IPS DF 6.9 (cell line): ENCODE data around the gene CCR7.

Experiments
- DNase-seq: peaks from one replicate; pipeline ENCODE4 v3.0.0-alpha.2; 2013; ENCODE audit warnings: low read depth, low spot score
- H3K27ac ChIP-seq: one replicate; pipeline ENCODE4 v1.5.1; 2013; ENCODE audit warnings: low read length, control low read depth
- H3K27me3 ChIP-seq: 2 replicates; pipeline ENCODE4 v1.6.1; 2013; ENCODE audit warnings: mild to moderate bottlenecking, low read length; ENCODE audit not compliant: control insufficient read depth, insufficient read depth
- H3K36me3 ChIP-seq: 2 replicates; pipeline ENCODE4 v1.6.1; 2013; ENCODE audit warnings: low read length; ENCODE audit not compliant: control insufficient read depth, insufficient read depth
- H3K4me1 ChIP-seq: 2 replicates; pipeline ENCODE4 v1.6.1; 2013; ENCODE audit warnings: low read length; ENCODE audit not compliant: control insufficient read depth, insufficient read depth
- H3K4me3 ChIP-seq: 2 replicates; pipeline ENCODE4 v1.5.1; 2013; ENCODE audit warnings: mild to moderate bottlenecking, low read length
- H3K9me3 ChIP-seq: 2 replicates; pipeline ENCODE4 v1.6.1; 2013; ENCODE audit warnings: low read length, inconsistent platforms; ENCODE audit not compliant: control insufficient read depth, insufficient read depth
- WGBS: extraction: QIAGEN DNeasy Blood & Tissue Kit; methylation state at CpG from one replicate; pipeline ENCODE4 v1.1.7; 2013; ENCODE audit warnings: mixed read lengths, missing lambda C conversion rate; ENCODE audit not compliant: insufficient read length, insufficient coverage; 5-methylcytosine and 5-hydroxymethylcytosine counted together

The CCR7 gene

DNA sequence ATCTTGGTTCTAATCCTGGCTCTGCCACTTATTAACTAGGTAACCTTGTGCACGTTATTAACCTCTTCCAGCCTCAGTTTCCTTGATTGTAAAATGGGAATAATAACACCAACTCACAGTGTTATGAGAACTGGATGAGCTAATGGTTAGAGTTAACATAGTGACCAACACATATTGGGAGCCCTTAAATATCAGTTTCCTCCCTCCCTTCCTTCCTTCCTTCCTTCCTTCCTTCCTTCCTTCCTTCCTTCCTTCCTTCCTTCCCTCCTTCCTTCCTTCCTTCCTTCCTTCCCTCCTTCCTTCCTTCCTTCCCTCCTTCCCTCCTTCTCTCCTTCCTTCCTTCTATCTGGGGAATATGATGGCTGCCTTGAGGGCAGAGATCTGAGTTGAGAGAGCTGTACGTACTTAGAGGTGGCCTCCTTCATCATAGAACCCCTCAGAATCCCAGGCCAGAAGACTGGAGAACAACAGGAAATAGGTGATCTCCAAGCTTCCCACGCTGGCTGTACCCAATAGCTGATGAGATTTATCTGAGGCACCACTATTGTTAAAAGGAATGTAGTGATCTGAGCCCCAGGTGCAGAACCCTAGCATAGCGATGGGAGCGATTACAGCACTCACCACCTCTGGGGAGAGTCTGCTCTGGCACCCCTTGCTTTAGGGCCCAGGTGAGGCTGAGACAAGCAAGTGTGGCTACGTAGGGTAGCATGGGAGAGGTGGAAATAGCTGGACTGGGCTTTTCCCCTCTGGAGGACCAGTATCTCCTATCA, 26.2 kb downstream of the CCR7 start:
- Histone ChIP-seq H3K4me3 (no peak overlapping the region), H3K4me1 (no peaks in the 10 kb centered on the region), H3K27me3 (no peaks in the 10 kb centered on the region), H3K9me3 (no peaks in the 10 kb centered on the region), H3K27ac (no peak overlapping the region), H3K36me3 (no peaks in the 10 kb centered on the region)
- WGBS, result no CpG with 5 or more reads among the region's 6 CpGs
- DNase-seq, result no peak

DNA sequence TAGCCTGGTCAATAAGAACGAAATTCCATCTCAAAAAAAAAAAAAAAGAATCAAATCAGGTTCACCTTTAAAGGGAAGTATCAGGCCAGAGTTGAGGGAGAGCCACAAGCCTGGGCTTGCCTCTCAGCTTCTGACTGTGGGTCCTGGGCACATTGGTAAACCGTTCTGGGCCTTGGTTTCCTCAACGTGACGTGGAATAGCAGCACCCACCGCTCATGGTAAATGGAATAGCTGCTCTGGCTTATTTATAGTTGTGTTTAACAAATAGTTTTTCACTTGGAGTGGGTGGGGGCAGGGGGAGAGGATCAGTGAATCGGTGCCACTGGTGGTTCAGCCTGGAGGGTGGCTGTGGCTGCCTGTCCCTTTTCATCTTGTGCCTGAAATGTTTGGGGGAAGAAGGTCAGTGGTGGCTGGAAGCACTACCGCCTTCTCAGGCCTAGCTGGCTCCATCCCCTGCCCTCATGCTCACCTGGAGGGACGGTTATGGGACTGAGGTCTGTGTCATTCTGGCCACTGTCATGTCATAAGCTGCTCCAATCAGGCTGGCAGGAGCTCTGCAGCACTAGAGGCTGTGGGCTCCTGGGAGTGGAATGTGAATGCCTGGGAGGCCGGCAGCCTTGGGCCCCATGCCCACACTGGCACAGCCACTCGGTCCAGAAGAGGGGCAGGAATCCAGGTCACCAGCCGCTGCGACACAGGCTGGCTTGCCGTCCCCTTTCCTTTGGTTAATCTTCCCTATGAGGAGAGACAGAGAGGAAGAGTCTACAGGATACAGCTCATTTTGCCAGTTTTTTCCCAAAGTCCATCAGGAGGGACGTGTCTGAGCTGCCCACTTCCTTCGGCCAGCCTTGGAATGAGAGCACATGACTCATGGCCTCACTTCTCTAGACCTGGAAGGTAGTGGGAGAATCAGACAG, 27.0 kb downstream of the CCR7 start:
- WGBS, result no CpG with 5 or more reads among the region's 15 CpGs
- DNase-seq, result no peak
- no peaks in the 10 kb centered on the region; the same call in 1 of the 2 replicates for H3K4me1 ChIP-seq
- H3K36me3 ChIP-seq, result no peaks in the 10 kb centered on the region
- no peak overlapping the region for H3K4me3 ChIP-seq
- H3K27me3 ChIP-seq, result no peaks in the 10 kb centered on the region
- no peaks in the 10 kb centered on the region for H3K9me3 ChIP-seq
- H3K27ac ChIP-seq, result no peak overlapping the region

DNA sequence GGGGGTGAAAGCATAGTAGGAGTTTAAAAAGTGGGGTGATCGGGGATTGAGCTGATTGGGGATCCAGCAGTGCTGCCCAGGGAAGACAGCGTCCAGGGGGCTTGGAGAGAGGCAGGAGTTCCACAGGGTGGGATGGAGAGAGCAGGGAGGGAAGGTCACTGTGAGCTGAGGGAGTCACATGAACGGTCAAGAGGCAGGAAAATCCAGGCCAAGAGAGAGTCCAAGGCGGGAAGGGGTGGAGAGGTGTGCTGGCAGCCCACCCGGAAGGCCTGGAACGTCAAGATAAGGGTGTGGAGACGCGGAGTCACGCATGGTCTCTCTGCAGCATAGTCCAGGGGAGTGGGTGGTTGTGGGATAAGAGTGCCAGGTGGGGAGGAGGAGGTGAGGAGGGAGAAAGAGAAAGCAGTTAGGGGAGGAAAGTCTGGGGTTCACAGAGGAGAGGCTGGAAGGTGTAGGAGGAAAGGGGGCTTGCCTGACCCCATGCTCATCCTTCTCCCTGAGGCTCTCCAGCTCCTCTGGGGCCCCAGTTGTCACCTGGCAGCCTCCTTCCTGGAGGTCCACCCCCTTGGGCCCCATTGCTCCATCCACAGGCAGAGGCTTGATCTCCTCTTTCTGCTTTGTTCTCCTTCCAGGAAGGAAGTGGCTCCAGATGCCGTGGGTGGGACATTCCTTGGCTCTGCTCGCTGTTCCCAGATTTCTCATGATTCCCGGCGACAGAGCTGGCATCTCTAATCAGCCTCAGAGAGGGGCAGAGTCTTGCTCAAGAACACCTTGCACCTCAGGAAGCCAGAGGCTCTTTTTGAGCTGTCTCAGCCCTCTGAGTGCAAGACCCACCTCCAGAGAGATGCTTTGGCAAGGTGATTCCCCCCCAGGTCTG, 28.7 kb downstream of the CCR7 start:
- no peak for DNase-seq
- H3K36me3 ChIP-seq, result no peaks in the 10 kb centered on the region
- no peak overlapping the region for H3K4me3 ChIP-seq
- no CpG with 5 or more reads among the region's 13 CpGs for WGBS
- no peaks in the 10 kb centered on the region; the same call in 1 of the 2 replicates for H3K4me1 ChIP-seq
- H3K9me3 ChIP-seq, result no peaks in the 10 kb centered on the region
- no peak overlapping the region for H3K27ac ChIP-seq
- no peaks in the 10 kb centered on the region for H3K27me3 ChIP-seq

DNA sequence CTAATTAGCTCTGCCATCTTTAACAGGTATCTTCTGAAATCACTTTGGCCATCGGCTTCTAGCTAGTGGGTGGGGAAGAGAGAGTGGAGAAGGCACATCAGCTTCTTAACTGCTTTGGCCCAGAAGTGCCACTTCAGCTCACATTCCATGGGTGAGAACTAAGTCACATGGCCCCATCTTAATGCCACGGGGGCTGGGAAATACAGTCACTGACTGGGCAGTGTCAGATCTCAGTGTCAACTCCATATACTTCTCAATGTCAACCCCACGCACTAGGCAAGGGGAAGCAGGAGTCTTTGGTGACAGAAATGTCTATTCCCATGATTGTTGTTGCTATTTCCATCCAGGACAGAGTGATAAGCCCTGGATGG, 29.4 kb downstream of the CCR7 start:
- no peak for DNase-seq
- Histone ChIP-seq H3K27me3 (no peaks in the 10 kb centered on the region), H3K4me1 (no peaks in the 10 kb centered on the region; the same call in 1 of the 2 replicates), H3K9me3 (no peaks in the 10 kb centered on the region), H3K4me3 (no peak overlapping the region), H3K27ac (no peak overlapping the region), H3K36me3 (no peaks in the 10 kb centered on the region)
- no CpG with 5 or more reads among the region's 3 CpGs for WGBS

DNA sequence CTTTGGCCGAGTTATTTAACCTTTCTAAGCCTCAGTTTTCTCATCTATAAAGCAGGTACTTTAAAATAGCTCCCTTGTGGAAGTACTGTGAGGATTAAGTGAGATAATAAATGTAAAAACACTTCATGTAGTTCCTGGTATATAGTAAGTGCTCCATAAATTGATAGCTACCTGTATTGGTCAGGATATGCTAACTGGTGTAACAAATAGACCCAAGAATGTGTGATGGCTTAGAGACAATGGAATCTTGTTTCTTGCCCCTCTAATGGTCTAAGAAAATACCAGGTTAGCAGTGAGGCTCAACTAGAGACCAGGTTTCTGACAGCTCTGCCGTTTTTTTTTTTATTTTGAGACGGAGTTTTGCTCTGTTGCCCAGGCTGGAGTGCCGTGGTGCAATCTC, 29.8 kb downstream of the CCR7 start:
- Histone ChIP-seq H3K4me3 (no peak overlapping the region), H3K4me1 (no peaks in the 10 kb centered on the region; the same call in 1 of the 2 replicates)

DNA sequence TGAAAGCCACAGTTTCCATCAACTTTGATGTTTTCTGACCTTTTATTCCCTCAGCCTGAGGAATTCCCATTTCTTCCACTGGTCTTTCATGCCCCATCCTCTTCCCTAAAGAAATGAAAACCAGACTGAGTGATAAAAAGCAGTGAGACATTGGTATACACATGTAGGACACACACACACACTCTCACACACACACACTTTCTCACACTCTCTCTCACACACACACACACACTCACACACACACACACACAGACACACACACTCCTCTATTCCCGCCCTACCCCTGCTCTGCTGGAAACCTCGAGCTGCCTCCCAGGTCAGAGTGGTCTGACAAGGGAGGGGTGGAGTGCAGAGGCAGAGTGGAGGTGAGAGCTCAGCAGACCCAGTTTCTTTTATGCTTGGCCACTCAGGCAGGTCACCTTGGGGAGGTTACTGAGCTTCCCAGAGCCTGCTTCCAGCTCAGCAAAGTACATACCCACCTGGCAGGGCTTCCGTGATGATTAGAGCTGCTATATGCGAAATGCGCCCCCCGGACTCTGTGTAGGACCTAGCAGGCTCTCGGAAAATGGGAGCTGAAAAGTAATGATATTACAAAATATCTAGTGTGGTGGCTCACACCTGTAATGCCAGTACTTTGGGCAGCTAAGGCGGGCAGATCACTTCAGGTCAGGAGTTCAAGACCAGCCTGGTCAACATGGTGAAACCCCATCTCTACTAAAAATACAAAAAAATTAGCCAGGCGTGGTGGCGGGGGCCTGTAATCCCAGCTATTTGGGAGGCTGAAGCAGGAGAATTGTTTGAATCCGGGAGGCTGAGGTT, 30.7 kb downstream of the CCR7 start:
- Histone ChIP-seq H3K4me3 (no peak overlapping the region), H3K9me3 (no peaks in the 10 kb centered on the region), H3K4me1 (no peaks in the 10 kb centered on the region; the same call in 1 of the 2 replicates), H3K27ac (no peak overlapping the region), H3K36me3 (no peaks in the 10 kb centered on the region), H3K27me3 (no peaks in the 10 kb centered on the region)
- no peak for DNase-seq
- WGBS, result 100% methylated on average over 1 of the region's 11 CpGs

More for the DNA sequence above, 29.8 kb downstream of the CCR7 start:
- H3K27ac ChIP-seq, result no peak overlapping the region
- DNase-seq, result no peak
- H3K9me3 ChIP-seq, result no peaks in the 10 kb centered on the region
- H3K36me3 ChIP-seq, result no peaks in the 10 kb centered on the region
- H3K27me3 ChIP-seq, result no peaks in the 10 kb centered on the region
- WGBS, result no CpG with 5 or more reads among the region's 4 CpGs

DNA sequence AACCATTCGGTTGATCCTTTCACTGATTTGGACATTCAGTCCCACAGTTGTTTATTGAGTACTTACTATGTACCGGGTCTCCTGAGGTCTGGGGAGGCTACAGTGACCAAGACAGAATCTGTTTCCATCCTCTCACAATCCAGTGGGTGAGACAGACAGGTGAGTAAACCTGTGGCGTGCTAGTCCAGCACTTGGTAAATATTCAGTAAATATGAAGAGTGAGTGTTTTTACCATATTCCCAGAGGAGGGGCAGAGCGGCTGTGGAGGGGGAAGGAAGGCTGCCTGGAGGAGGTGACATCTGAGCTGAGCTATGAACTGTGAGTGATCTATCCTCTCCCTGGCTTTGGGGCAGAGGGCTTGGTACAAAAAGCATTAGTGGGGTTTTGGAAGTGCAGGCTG, 31.4 kb downstream of the CCR7 start:
- Histone ChIP-seq H3K27me3 (no peaks in the 10 kb centered on the region), H3K27ac (no peak overlapping the region), H3K9me3 (no peaks in the 10 kb centered on the region), H3K36me3 (no peaks in the 10 kb centered on the region), H3K4me1 (no peaks in the 10 kb centered on the region; the same call in 1 of the 2 replicates), H3K4me3 (no peak overlapping the region)
- no peak for DNase-seq
- WGBS, result no CpG with 5 or more reads among the region's 4 CpGs

DNA sequence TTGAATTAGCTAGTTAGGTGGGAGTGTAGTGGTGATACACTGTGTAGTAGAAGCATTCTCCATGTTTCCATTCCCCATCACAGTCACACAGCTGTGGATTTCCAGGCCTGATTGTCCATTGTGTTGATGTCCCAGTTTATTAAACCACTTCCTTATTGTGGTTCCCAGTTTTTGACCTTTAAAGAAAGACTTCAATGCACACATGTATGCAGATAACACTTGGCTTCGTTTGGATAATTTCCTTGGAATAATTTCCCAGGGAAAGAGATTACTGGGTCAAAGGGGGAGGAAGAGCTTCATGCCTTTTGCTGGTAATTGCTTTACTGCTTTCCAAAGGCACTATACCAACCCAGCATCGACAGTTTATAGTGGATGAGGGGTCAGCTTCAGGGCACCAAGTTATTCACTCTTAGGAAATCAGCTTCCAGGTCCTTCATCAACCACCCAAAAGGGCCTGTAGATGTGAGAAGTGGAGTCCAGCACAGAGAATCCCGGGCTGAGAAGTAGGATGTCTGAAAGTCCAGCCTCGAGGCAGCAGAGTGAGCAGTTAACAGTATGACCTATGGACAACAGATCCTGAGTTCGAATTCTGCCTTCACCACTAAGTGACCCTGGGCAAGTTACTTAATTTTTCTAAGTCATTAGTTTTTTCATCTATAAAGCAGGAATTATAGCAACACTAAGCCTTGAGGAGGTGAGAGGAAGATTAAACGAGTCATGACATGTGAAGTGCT, 32.6 kb downstream of the CCR7 start:
- Histone ChIP-seq H3K4me3 (no peak overlapping the region), H3K27me3 (no peaks in the 10 kb centered on the region), H3K36me3 (no peaks in the 10 kb centered on the region), H3K27ac (no peak overlapping the region), H3K4me1 (no peaks in the 10 kb centered on the region; the same call in 1 of the 2 replicates), H3K9me3 (no peaks in the 10 kb centered on the region)
- DNase-seq, result no peak
- WGBS, result no CpG with 5 or more reads among the region's 6 CpGs
